IgD-negative memory B cell (primary cell): Measurements from ENCODE around the gene UBR1. TPM values are rescaled to one million over a fixed set of nuclear protein-coding genes. Genes with fewer than 3 reads are reported as not detected.

Experiments used
- H3K27ac Mint-ChIP-seq, 3 donors: one replicate each; pipeline ENCODE4 v1.8.0; 2020 to 2022; ENCODE audit warnings: mild to moderate bottlenecking in 3 of 3, mixed read lengths in 3 of 3, moderate library complexity in 1 of 3
- H3K27me3 Mint-ChIP-seq: one replicate; pipeline ENCODE4 v1.8.0; 2021; ENCODE audit warnings: mixed read lengths
- H3K36me3 Mint-ChIP-seq: one replicate; pipeline ENCODE4 v1.8.0; 2020; ENCODE audit warnings: mild to moderate bottlenecking, mixed read lengths
- H3K4me1 Mint-ChIP-seq, 3 donors: one replicate each; pipeline ENCODE4 v1.8.0; 2020 to 2022; ENCODE audit warnings: mixed read lengths in 3 of 3, mild to moderate bottlenecking in 1 of 3
- H3K4me3 Mint-ChIP-seq, 4 donors: one replicate each; pipeline ENCODE4 v1.8.0; 2020 to 2022; ENCODE audit warnings: mild to moderate bottlenecking in 4 of 4, mixed read lengths in 4 of 4, moderate library complexity in 3 of 4
- H3K9me3 Mint-ChIP-seq, 3 donors: one replicate each; pipeline ENCODE4 v1.8.0; 2020 to 2021; ENCODE audit warnings: mixed read lengths in 3 of 3, mild to moderate bottlenecking in 1 of 3
- polyA plus RNA-seq: library from polyadenylated mRNA; unstranded; fragments of 300-500 nt; fragmentation: Illumina TruSeq; gene quantifications from one replicate; pipeline ENCODE4 v1.2.3, GENCODE V29; 2021

Gene UBR1
- polyA plus RNA-seq, 1 donor from 2014 or later: 14.2 TPM

DNA sequence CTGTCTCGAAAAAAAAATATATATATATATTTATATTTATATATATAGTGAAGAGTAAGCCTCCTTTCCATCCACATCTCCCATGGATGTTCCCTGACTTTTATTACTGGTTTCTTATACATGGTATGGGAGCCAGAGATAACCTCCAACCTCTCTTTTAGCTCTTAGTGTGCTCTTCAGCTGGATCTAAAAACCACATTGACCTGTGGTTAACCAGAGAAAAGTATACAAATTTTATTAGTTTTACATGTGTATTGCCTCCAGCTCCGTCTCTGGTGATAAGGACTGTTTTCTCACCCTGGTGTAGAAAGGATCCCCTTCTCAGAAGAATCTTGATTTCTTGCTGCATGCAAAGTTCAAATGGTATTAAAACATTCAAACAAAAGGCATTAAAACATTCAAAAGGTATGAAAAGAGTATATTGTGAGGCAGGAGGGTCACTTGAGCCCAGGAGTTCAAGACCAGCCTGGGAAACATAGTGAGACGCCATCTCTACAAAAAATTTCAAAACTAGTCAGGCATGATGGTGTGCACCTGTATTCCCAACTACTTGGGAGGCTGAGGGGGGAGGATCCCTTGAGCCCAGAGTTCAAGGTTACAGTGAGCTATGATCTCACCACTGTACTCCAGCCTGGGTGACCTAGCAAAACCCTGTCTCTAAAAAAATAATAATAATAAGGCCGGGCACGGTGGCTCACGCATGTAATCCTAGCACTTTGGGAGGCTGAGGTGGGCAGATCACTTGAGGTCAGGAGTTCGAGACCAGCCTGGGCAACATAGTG lies 171.8 kb downstream of the UBR1 start:
- Mint-ChIP-seq H3K27ac (no peak overlapping the region), H3K27me3 (no peaks in the 10 kb centered on the region), H3K4me1 (no peaks in the 10 kb centered on the region), H3K9me3 (peaks cover 0 to 2% (median 0%) of the 10 kb centered on the region in 3 donors), H3K36me3 (no peaks in the 10 kb centered on the region), H3K4me3 (no peak overlapping the region)

DNA sequence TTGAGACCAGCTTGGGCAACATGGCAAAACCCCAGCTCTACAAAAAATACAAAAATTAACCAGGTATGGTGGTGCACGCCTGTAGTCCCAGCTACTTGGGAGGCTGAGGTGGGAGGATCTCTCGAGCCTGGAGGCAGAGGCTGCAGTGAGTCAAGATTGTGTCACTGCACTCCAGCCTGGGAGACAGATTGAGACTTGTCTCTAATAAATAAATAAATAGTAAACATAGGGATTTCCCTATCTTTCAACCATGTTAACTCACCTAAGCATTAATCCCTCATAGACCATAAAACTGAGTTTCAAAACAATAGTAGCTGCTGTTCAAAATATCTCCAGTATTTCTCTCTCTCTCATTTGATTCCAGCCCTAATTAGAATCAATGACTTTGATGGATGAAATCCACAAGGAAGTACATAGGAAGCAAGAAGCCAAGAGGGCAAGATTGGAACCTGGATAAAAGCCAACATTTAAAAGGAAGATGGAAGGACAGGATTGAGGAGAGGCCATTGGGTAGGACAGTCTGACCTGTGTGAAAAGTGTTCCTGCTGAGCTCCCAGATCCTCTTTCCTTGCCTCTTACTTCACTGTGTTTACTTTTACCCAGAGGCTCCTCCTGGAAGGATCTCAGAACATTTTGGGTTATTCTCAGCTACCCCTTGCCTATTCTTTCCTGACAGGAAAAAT lies 172.9 kb downstream of the UBR1 start:
- peaks cover 0 to 2% (median 0%) of the 10 kb centered on the region in 3 donors for H3K9me3 Mint-ChIP-seq
- H3K27me3 Mint-ChIP-seq: no peaks in the 10 kb centered on the region
- H3K27ac Mint-ChIP-seq: no peak overlapping the region
- no peak overlapping the region for H3K4me3 Mint-ChIP-seq
- no peaks in the 10 kb centered on the region for H3K36me3 Mint-ChIP-seq
- no peaks in the 10 kb centered on the region for H3K4me1 Mint-ChIP-seq

DNA sequence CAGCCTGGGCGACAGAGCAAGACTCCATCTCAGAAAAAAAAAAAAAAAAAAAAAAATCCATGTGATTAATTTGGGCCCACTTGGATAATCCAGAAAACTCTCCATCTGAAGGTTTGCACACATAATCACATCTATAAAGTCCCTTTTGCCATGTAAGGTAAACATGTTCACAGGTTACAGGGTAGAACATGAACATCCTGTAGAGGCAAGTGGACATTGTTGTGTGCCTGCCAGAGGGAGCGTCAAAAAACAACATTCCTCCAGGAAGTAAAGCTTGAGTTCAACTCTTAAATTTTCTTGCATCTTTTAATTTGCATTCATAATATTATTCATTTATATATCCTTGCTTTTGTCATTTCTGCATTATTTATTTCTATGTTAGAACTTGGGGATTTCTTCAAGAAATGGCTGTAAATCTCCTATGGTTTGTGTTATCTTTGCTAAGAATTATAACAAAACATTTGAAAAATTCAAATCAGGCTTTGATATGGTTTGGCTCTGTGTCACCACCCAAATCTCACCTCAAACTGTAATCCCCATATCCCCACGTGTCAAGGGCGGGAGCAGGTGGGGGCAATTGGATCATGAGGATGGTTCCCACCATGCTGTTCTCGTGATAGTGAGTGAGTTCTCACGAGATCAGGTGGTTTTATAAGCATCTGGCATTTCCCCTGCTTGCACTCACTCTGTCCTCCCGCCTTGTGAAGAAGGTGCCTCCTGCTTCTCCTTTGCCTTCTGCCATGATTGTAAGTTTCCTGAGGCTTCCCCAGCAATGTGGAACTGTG lies 173.9 kb downstream of the UBR1 start:
- Mint-ChIP-seq H3K27me3 (no peaks in the 10 kb centered on the region), H3K4me1 (no peaks in the 10 kb centered on the region), H3K27ac (no peak overlapping the region), H3K36me3 (no peaks in the 10 kb centered on the region), H3K4me3 (no peak overlapping the region), H3K9me3 (no peaks in the 10 kb centered on the region)

DNA sequence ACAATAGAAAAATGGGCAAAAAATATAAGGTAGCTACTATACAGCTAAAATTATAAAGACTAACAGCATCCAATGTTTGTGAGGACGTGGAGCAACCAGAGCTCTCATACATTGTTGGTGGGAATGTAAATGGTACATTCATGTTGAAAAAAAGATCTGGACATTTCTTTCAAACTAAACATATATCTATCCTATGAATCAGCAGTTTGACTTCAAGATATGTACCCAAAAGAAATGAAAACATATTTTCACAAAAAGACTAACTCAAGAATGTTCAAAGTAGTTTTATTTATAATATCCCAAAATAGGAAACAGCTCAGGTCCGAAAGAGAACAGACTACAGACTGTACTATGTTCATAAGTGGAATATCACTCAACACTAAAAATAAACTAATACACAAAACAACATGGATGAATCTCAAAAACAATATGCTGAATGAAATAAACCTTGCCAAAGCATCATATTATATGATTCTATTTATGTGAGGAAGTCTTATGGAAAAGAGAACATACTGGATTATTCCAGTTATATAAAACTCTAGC lies 176.5 kb downstream of the UBR1 start:
- no peak overlapping the region for H3K27ac Mint-ChIP-seq
- H3K27me3 Mint-ChIP-seq: no peaks in the 10 kb centered on the region
- no peaks in the 10 kb centered on the region for H3K36me3 Mint-ChIP-seq
- H3K4me3 Mint-ChIP-seq: no peak overlapping the region
- no peaks in the 10 kb centered on the region for H3K9me3 Mint-ChIP-seq
- peaks cover 0 to 2% (median 2%) of the 10 kb centered on the region in 3 donors for H3K4me1 Mint-ChIP-seq

DNA sequence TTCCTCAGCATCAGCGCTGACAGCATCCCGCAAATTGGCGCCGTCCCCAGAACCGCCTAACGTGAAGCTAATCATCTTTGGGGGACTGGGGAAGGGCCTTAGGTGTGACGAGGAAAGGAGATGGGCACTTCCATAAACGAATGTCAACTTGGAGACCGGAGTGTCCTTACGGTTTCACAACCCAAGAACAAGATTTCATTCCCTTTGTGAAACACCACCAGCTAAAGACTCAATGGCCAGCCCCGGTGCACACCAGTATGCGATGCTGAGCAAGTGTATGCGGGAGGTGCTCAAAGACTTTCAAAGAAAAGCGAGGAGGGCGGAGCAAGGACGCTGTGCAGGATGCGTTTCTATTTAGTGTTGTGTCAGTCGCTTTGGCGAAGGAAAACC lies 184.5 kb downstream of the UBR1 start:
- peaks cover 7 to 19% (median 14%) of the 10 kb centered on the region in 3 donors for H3K4me1 Mint-ChIP-seq
- H3K4me3 Mint-ChIP-seq: peak overlapping the region; percentile 93 to 100 (median 98)
- H3K36me3 Mint-ChIP-seq: no peaks in the 10 kb centered on the region

DNA sequence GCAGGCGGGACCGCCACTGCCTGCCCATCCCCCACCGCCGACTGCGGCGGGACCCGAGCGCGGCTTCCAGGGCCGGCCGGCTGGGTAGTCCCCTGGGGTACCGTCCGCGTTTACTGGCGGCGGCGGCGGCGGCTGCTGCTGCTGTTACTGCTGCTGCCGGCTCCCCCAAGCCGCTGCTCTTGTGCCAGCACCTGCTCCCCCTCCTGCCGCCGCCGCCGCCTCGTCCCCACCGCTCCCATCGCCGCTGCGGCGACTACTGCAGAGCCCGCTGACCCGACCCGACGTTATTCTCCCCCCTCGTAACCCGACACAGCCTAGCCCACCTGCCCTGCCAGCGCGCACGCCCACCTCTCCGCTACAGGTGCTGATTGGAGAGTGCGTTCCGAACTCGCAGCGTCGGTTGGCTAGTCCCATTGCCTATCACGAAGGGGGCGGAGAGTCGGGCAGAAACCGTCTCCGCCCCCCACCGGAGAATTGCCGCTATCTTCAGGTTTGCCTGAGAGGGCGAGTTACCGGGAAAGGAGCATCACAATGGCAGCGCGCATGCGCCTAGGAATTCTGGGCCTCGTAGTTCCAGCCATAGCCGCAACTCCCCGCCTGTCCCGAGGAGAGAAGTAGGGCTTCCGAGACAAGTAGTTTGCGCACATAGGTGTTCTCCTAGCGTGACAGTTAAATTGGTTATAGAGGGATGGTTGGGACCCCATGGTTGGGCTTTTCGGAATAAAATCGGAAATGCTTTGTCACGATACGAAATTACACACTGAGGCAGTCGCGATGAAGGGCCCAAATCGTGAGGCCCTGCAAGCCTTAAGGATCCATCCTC lies 185.1 kb downstream of the UBR1 start, which contains the start of gene TTBK2:
TSS of gene TTBK2 (minus strand) at position 260 of the 823 bp plus-strand sequence. CDS start 42,161 bp downstream, outside the sequence.
- H3K4me3 Mint-ChIP-seq: peak within 1 kb of the TSS; percentile 93 to 100 (median 98)
- H3K9me3 Mint-ChIP-seq: no peaks in the 10 kb centered on the region
- H3K4me1 Mint-ChIP-seq: peaks cover 12 to 24% (median 17%) of the 10 kb centered on the region in 3 donors
- H3K27me3 Mint-ChIP-seq: no peaks in the 10 kb centered on the region
- H3K27ac Mint-ChIP-seq: peak within 1 kb of the TSS; percentile 70 to 98 (median 90)
- no peaks in the 10 kb centered on the region for H3K36me3 Mint-ChIP-seq

More for the DNA sequence above, 184.5 kb downstream of the UBR1 start:
- Mint-ChIP-seq H3K9me3 (no peaks in the 10 kb centered on the region), H3K27me3 (no peaks in the 10 kb centered on the region), H3K27ac (peak overlapping the region; percentile 70 to 98 (median 90))

DNA sequence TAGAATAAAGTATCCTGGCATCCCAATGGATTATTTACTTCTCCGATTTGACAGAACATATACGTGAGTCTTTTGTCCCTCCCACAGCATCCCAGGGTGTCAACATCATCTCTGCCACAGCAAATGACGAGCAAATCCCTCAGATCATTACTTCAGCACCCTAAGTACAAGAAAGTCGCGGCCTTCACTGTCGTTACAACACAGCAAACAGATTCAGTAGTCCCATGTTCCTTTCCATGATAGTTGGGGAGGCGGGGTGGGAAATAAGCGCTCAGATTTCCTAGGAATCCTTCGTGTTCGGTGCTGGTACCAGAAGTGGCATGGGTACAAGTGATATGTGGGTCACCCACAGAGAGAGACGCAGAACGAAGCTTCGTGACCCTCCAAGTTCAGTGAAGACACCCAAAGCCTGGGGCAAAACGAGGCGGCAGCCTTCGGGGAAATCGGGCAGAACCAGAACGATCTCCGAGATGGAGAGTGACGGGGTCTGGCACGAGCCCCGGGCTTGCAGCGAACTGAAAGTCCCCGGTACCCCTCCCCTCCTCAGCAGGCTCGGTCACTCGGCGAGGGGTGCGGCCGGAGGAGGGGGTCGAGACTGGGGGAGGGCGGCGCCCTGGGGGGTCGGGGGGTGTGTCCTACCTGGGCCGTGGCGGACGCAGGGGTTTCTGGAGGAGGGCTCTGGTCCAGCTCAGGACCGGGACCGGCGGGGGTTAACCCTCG lies 185.9 kb downstream of the UBR1 start:
- H3K4me1 Mint-ChIP-seq: peaks cover 19 to 29% (median 20%) of the 10 kb centered on the region in 3 donors
- H3K4me3 Mint-ChIP-seq: peak overlapping the region; percentile 77 to 98 (median 98)
- H3K9me3 Mint-ChIP-seq: no peaks in the 10 kb centered on the region
- no peaks in the 10 kb centered on the region for H3K36me3 Mint-ChIP-seq
- H3K27ac Mint-ChIP-seq: peak overlapping the region in 2 of 3 donors; percentile 13 to 51
- H3K27me3 Mint-ChIP-seq: no peaks in the 10 kb centered on the region

DNA sequence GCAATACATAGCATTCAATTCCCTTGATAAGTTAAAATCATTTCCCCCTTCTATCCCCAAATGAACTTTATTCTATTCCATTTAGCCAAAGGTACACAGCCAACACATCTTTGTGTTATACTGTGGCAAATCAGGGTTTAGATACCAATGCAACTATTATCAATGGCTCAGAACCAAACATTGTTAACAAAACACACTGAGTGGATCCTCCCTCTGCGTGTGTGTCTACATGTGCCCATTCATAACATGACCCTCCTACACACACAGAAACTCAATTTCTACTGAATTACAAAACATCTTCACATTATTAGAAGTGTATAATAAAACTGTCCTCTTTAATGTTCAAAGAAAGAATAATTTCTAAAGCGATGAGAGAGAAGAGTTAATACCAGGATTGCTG lies 186.5 kb downstream of the UBR1 start:
- peaks cover 19 to 34% (median 25%) of the 10 kb centered on the region in 3 donors for H3K4me1 Mint-ChIP-seq
- no peaks in the 10 kb centered on the region for H3K36me3 Mint-ChIP-seq
- peak overlapping the region in 1 of 3 donors; percentile 13 for H3K27ac Mint-ChIP-seq
- no peaks in the 10 kb centered on the region for H3K27me3 Mint-ChIP-seq
- H3K9me3 Mint-ChIP-seq: no peaks in the 10 kb centered on the region
- peak overlapping the region; percentile 77 to 98 (median 98) for H3K4me3 Mint-ChIP-seq

DNA sequence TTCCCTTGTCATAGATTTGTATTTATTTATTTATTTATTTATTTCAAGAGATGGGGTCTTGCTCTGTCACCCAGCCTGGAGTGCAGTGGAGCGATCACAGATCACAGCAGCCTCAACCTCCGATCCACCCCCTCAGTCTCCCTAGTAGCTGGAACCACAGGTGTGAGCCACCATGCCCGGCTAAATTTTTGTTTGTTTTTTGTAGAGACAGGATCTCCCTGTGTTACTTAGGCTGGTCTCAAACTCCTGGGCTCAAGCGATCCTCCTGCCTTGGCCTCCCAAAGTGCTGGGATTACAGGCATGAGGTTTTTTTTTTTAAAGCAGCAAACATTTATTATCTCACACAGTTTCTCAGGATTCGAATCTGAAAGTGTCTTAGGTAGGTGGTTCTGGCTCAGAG lies 187.8 kb downstream of the UBR1 start:
- Mint-ChIP-seq H3K36me3 (no peaks in the 10 kb centered on the region), H3K27ac (no peak overlapping the region), H3K9me3 (no peaks in the 10 kb centered on the region), H3K4me3 (peak overlapping the region in 2 of 4 donors; percentile 5 to 73), H3K27me3 (no peaks in the 10 kb centered on the region), H3K4me1 (peaks cover 22 to 37% (median 25%) of the 10 kb centered on the region in 3 donors)

DNA sequence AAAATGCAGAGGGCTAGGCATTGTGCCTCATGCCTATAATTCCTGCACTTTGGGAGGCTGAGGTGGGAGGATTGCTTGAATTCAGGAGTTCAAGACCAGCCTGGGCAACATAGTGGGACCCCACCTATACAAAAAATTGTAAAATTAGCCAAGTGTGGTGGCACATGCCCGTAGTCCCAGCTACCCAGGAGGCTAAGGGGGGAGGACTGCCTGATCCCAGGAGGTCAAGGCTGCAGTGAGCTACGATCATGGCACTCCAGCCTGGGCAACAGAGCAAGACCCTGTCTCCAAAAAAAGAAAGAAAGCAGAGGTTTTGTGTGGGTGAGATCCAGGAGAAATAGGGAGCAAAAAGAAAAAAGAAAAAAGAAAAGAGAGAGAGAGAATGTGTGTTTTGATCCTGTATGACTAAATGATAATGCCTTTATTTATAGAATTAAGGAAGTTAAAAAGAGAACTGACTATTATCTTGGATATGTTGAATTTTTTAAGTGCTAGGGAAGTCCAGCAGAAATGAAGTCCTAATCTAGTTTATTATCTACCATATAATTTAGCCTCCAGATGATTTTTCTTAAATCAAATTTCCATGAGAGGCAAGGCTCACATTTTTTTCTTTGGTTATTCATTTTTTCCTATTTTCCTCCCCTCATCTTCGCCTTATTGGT lies 190.1 kb downstream of the UBR1 start:
- no peak overlapping the region for H3K27ac Mint-ChIP-seq
- no peaks in the 10 kb centered on the region for H3K27me3 Mint-ChIP-seq
- no peaks in the 10 kb centered on the region for H3K36me3 Mint-ChIP-seq
- H3K9me3 Mint-ChIP-seq: no peaks in the 10 kb centered on the region
- H3K4me3 Mint-ChIP-seq: peak overlapping the region in 3 of 4 donors; percentile 12 to 52 (median 30)
- peaks cover 19 to 35% (median 32%) of the 10 kb centered on the region in 3 donors for H3K4me1 Mint-ChIP-seq

DNA sequence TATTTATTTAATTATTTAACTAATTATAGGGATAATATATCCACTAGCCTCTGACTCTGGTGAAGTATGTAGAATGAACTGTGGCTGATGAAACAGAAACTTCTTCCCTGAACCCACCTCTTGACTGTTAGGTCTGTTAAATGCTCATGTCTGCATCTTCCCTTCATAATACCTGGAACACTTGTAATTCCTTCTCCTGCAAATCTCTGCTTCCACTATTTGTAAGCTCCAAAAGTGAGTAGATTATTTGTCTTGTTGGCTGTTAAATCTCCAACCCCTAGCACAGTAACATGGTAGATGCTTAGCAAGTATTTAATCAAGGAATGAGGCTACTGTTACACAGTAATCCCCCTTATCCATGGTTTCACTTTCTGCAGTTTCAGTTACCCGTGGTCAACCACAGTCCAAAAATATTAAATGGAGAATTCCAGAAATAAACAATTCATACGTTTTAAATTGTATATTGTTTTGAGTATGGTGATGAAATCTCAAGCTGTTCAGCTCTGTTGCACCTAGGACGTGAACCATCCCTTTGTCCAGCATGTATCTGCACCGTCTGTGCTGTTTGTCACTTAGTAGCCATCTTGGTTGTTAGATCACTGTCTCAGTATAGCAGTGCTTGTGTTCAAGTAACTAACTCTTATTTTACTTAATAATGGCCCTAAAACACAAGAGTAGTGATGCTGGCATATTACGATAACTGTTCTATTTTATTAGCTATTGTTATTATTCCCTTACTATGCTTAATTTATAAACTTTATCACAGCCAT lies 190.9 kb downstream of the UBR1 start:
- H3K36me3 Mint-ChIP-seq: no peaks in the 10 kb centered on the region
- no peaks in the 10 kb centered on the region for H3K9me3 Mint-ChIP-seq
- peaks cover 17 to 40% (median 35%) of the 10 kb centered on the region in 3 donors for H3K4me1 Mint-ChIP-seq
- H3K27ac Mint-ChIP-seq: no peak overlapping the region
- H3K4me3 Mint-ChIP-seq: peak overlapping the region in 1 of 4 donors; percentile 30
- no peaks in the 10 kb centered on the region for H3K27me3 Mint-ChIP-seq

DNA sequence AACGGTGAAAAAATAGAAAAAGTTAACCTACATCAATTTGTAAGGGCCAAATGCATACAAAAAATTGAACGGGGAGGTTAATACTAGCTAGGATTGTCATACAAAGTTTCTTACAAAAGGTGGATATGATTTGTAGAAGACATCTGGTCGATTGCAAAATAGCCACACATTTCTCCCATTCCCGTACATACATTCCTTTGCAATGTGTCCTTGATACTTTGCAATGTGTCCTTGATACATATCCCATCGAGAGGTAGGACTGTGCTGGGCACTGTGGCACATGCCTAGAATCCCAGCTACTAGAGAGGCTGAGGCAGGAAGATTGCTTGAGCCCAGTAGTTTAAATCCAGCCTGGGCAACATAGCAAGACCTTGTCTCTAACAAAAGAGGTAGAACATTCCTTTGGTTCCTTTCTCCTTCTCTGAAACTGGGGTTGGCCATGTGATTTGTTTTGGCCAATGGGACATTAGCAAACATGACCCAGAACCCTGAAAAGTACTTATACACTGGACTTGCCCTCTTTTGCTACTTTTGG lies 194.7 kb downstream of the UBR1 start:
- Mint-ChIP-seq H3K27me3 (no peaks in the 10 kb centered on the region), H3K36me3 (no peaks in the 10 kb centered on the region), H3K9me3 (no peaks in the 10 kb centered on the region), H3K4me1 (peaks cover 10 to 43% (median 25%) of the 10 kb centered on the region in 3 donors), H3K4me3 (no peak overlapping the region), H3K27ac (no peak overlapping the region)
